K562 (cell line): ENCODE results near the gene MS4A7.

Source experiments
- ARID2 ChIP-seq: fragments of 450-650 bp; IDR thresholded peaks from 2 replicates; pipeline ENCODE4 v1.6.1; 2017; ENCODE audit warnings: antibody characterized with exemption, mild to moderate bottlenecking
- CTCF ChIP-seq, 3 experiments: IDR thresholded peaks in 2 of 3; conservative IDR thresholded peaks in 1 of 3; 2 replicates each; pipeline ENCODE4 v1.5.1; 2011 to 2012; ENCODE audit warnings: low read length in 3 of 3, mild to moderate bottlenecking in 3 of 3, control low read depth in 2 of 3, improper control_type of control experiment in 1 of 3, inconsistent platforms in 1 of 3, low read depth in 1 of 3, mixed read lengths in 1 of 3, moderate library complexity in 1 of 3; ENCODE audit not compliant: insufficient read depth in 2 of 3
- EZH2 ChIP-seq: IDR thresholded peaks from 2 replicates; pipeline ENCODE4 v1.6.1; 2012; ENCODE audit warnings: low read depth, mild to moderate bottlenecking, inconsistent platforms, low read length, borderline replicate concordance
- MITF ChIP-seq: IDR thresholded peaks from 2 replicates; pipeline ENCODE4 v1.6.1; 2014; ENCODE audit warnings: antibody characterized with exemption
- MTA3 ChIP-seq: fragments of 450-650 bp; formaldehyde crosslinking; IDR thresholded peaks from 2 replicates; pipeline ENCODE4 v1.6.1; 2017; ENCODE audit warnings: mild to moderate bottlenecking, borderline replicate concordance
- REST ChIP-seq, 2 experiments: fragments of 450-650 bp; formaldehyde crosslinking in 1 of 2; IDR thresholded peaks; 2 replicates each; pipeline versions ENCODE4 v1.4.0 to v1.6.1; 2014 to 2020; ENCODE audit warnings: mild to moderate bottlenecking in 2 of 2, borderline replicate concordance in 1 of 2, low read depth in 1 of 2
- ZBTB34 ChIP-seq: fragments of 250-450 bp; sonication (Bioruptor Pico); IDR thresholded peaks from 2 replicates; pipeline ENCODE4 v1.8.0; 2021; ENCODE audit warnings: mild to moderate bottlenecking, moderate library complexity

GRCh38 chr11:60370811-60371298 lies 7.5 kb upstream of the MS4A7 start:
- TF ChIP-seq EZH2 (no peak), ZBTB34 (CRISPR knock-in tag) (no peak), REST (IDR thresholded peaks at IDR 0.05; ENCODE audit: borderline replicate concordance) (no peak), REST (CRISPR knock-in tag; IDR thresholded peaks at IDR 0.05; ENCODE audit: low read depth) (no peak), CTCF (IDR thresholded peaks at IDR 0.05 in 2 of 3, conservative IDR thresholded peaks at IDR 0.05 in 1 of 3; ENCODE audit: insufficient read depth in 2 of 3, low read depth in 1 of 3, low read length in 3 of 3) (no peak), MITF (no peak), MTA3 (no peak), ARID2 (no peak)
